H9 (cell line): ENCODE measurements around the gene PSMD1. TPM values are rescaled to one million over a fixed set of nuclear protein-coding genes. Genes with fewer than 3 reads are reported as not detected.

ENCODE experiments used
- DNase-seq: peaks from one replicate; pipeline ENCODE4 v3.0.0-alpha.2; 2017
- H2AFZ ChIP-seq: one replicate; pipeline ENCODE4 v1.6.1; 2013; ENCODE audit warnings: mild to moderate bottlenecking, low read length, control low read depth, moderate library complexity
- H2AK5ac ChIP-seq: 2 replicates; pipeline ENCODE4 v1.6.1; 2013; ENCODE audit warnings: low read length, control low read depth, mixed read lengths; ENCODE audit not compliant: insufficient read length
- H2BK120ac ChIP-seq: one replicate; pipeline ENCODE4 v1.6.1; 2013; ENCODE audit warnings: low read depth, mild to moderate bottlenecking, low read length, control low read depth, inconsistent platforms; ENCODE audit not compliant: poor library complexity, severe bottlenecking
- H2BK12ac ChIP-seq: 2 replicates; pipeline ENCODE4 v1.6.1; 2013; ENCODE audit warnings: low read length, control low read depth, mixed read lengths, low read depth; ENCODE audit not compliant: insufficient read length
- H2BK15ac ChIP-seq: 2 replicates; pipeline ENCODE4 v1.6.1; 2013; ENCODE audit warnings: low read depth, low read length, control low read depth
- H2BK20ac ChIP-seq: one replicate; pipeline ENCODE4 v1.6.1; 2013; ENCODE audit warnings: low read depth, mild to moderate bottlenecking, low read length, control low read depth, inconsistent platforms; ENCODE audit not compliant: poor library complexity, severe bottlenecking
- H2BK5ac ChIP-seq: 2 replicates; pipeline ENCODE4 v1.6.1; 2013; ENCODE audit warnings: low read length, control low read depth, mixed read lengths; ENCODE audit not compliant: insufficient read length
- H3K14ac ChIP-seq: 2 replicates; pipeline ENCODE4 v1.6.1; 2013; ENCODE audit warnings: low read length, control low read depth; ENCODE audit not compliant: insufficient read depth
- H3K18ac ChIP-seq: 2 replicates; pipeline ENCODE4 v1.6.1; 2013; ENCODE audit warnings: low read depth, mild to moderate bottlenecking, mixed read lengths, low read length, control low read depth; ENCODE audit not compliant: insufficient read length
- H3K23ac ChIP-seq: 2 replicates; pipeline ENCODE4 v1.6.1; 2013; ENCODE audit warnings: low read length, control low read depth, mixed read lengths, low read depth; ENCODE audit not compliant: insufficient read length
- H3K23me2 ChIP-seq: 2 replicates; pipeline ENCODE4 v1.6.1; 2013; ENCODE audit warnings: low read depth, mild to moderate bottlenecking, mixed read lengths, low read length, control low read depth; ENCODE audit not compliant: insufficient read length, poor library complexity, severe bottlenecking
- H3K27ac ChIP-seq: 2 replicates; pipeline ENCODE4 v1.5.1; 2013; ENCODE audit warnings: low read length, control low read depth, mixed read lengths, low read depth; ENCODE audit not compliant: insufficient read length
- H3K27me3 ChIP-seq: 2 replicates; pipeline ENCODE4 v1.6.1; 2013; ENCODE audit warnings: low read length, control low read depth, inconsistent platforms; ENCODE audit not compliant: insufficient read depth
- H3K4ac ChIP-seq: 2 replicates; pipeline ENCODE4 v1.6.1; 2013; ENCODE audit warnings: low read depth, mild to moderate bottlenecking, control low read depth, inconsistent platforms, low read length, moderate library complexity
- H3K4me1 ChIP-seq: 2 replicates; pipeline ENCODE4 v1.6.1; 2013; ENCODE audit warnings: low read length, control low read depth, inconsistent platforms; ENCODE audit not compliant: insufficient read depth
- H3K4me2 ChIP-seq: 2 replicates; pipeline ENCODE4 v1.6.1; 2013; ENCODE audit warnings: low read length, control low read depth, mixed read lengths; ENCODE audit not compliant: insufficient read length, insufficient read depth
- H3K56ac ChIP-seq: 2 replicates; pipeline ENCODE4 v1.6.1; 2013; ENCODE audit warnings: low read depth, mild to moderate bottlenecking, mixed read lengths, low read length, control low read depth; ENCODE audit not compliant: insufficient read length
- H3K79me1 ChIP-seq: 2 replicates; pipeline ENCODE4 v1.6.1; 2013; ENCODE audit warnings: low read depth, mild to moderate bottlenecking, moderate library complexity, low read length, control low read depth, inconsistent platforms; ENCODE audit not compliant: insufficient read depth, poor library complexity, severe bottlenecking
- H3K79me2 ChIP-seq: 2 replicates; pipeline ENCODE4 v1.6.1; 2013; ENCODE audit warnings: low read length, control low read depth, inconsistent platforms; ENCODE audit not compliant: insufficient read depth
- H3K9ac ChIP-seq: 2 replicates; pipeline ENCODE4 v1.6.1; 2013; ENCODE audit warnings: low read length, control low read depth, mixed read lengths; ENCODE audit not compliant: insufficient read length; ENCODE audit errors: extremely low read depth
- H3K9me3 ChIP-seq: one replicate; pipeline ENCODE4 v1.6.1; 2013; ENCODE audit warnings: low read depth, low read length, inconsistent platforms; ENCODE audit not compliant: control insufficient read depth
- H3T11ph ChIP-seq: one replicate; pipeline ENCODE4 v1.6.1; 2013; ENCODE audit warnings: mild to moderate bottlenecking, low read length, control low read depth, inconsistent platforms
- H4K20me1 ChIP-seq: one replicate; pipeline ENCODE4 v1.6.1; 2013; ENCODE audit not compliant: control insufficient read depth, insufficient read length, insufficient read depth
- H4K5ac ChIP-seq: 2 replicates; pipeline ENCODE4 v1.6.1; 2013; ENCODE audit warnings: low read depth, mild to moderate bottlenecking, mixed read lengths, low read length, control low read depth; ENCODE audit not compliant: insufficient read length
- H4K8ac ChIP-seq: replicated peaks from 2 replicates; pipeline ENCODE4 v1.6.1; 2013; ENCODE audit warnings: low read length, control low read depth, mixed read lengths, low read depth; ENCODE audit not compliant: insufficient read length
- H4K91ac ChIP-seq: 2 replicates; pipeline ENCODE4 v1.6.1; 2013; ENCODE audit warnings: low read depth, mild to moderate bottlenecking, moderate library complexity, mixed read lengths, low read length, control low read depth; ENCODE audit not compliant: insufficient read length
- H3K27ac Mint-ChIP-seq, 3 experiments: 2 replicates in 2 of 3; 3 replicates in 1 of 3; pipeline ENCODE4 v1.8.0; 2020 to 2021; ENCODE audit warnings: mixed read lengths in 3 of 3, mild to moderate bottlenecking in 1 of 3, moderate library complexity in 1 of 3
- H3K27me3 Mint-ChIP-seq: 2 replicates; pipeline ENCODE4 v1.8.0; 2021; ENCODE audit warnings: low read depth, mild to moderate bottlenecking, moderate library complexity, mixed read lengths
- H3K36me3 Mint-ChIP-seq, 3 experiments: 2 replicates in 2 of 3; 3 replicates in 1 of 3; pipeline ENCODE4 v1.8.0; 2020 to 2021; ENCODE audit warnings: low read depth in 3 of 3, mixed read lengths in 3 of 3; ENCODE audit not compliant: insufficient read depth in 1 of 3
- H3K4me1 Mint-ChIP-seq, 2 experiments: 2 replicates each; pipeline ENCODE4 v1.8.0; 2020; ENCODE audit warnings: mixed read lengths in 2 of 2
- H3K4me3 Mint-ChIP-seq, 2 experiments: 2 replicates in 1 of 2; 3 replicates in 1 of 2; pipeline ENCODE4 v1.8.0; 2020 to 2021; ENCODE audit warnings: mild to moderate bottlenecking in 2 of 2, mixed read lengths in 2 of 2, moderate library complexity in 1 of 2
- H3K9me3 Mint-ChIP-seq, 2 experiments: 2 replicates in 1 of 2; 3 replicates in 1 of 2; pipeline ENCODE4 v1.8.0; 2020; ENCODE audit warnings: mild to moderate bottlenecking in 2 of 2, mixed read lengths in 2 of 2, moderate library complexity in 1 of 2
- CTCF ChIP-seq: fragments of 200-600 bp; sonication (generic); conservative IDR thresholded peaks from 3 replicates; pipeline ENCODE4 v1.8.0; 2021; ENCODE audit warnings: antibody characterized with exemption, mild to moderate bottlenecking
- WGBS: extraction: QIAGEN DNeasy Blood & Tissue Kit; methylation state at CpG from one replicate; pipeline ENCODE4 v1.1.7; 2013; ENCODE audit warnings: missing lambda C conversion rate, low lambda C conversion rate, mixed read lengths; ENCODE audit not compliant: insufficient read length; ENCODE audit errors: extremely low coverage; 5-methylcytosine and 5-hydroxymethylcytosine counted together
- long read RNA-seq: library from polyadenylated mRNA; unstranded; transcript quantifications from one replicate; pipeline ENCODE4 v2.0.0, GENCODE V29; 2020
- total RNA-seq: library from RNA; stranded (reverse); gene quantifications from 2 replicates; pipeline ENCODE4 v1.2.1, GENCODE V29; 2021

Gene PSMD1
- 166 and 180 TPM in 2 replicates for total RNA-seq
- long read RNA-seq, transcript PSMD1-204 (21 exons, 2,506 nt): minor isoform, 6 of 2,087 reads
- long read RNA-seq, transcript PSMD1-201 (25 exons, 3,326 nt): major isoform, 65 of 2,087 reads
- long read RNA-seq, partial matches to known transcripts: 1,948 of 2,087 reads
- long read RNA-seq, other reads (novel, unspliced or antisense): 68 of 2,087 reads

- peaks cover 34% of the 10 kb centered on the region for H3K27me3 Mint-ChIP-seq
- H3K4ac ChIP-seq: no peak within 1 kb of the TSS
- H3K9ac ChIP-seq: peak within 1 kb of the TSS; percentile 80
- H3K79me1 ChIP-seq: peaks cover 2% of the 10 kb centered on the region
- H2BK120ac ChIP-seq: no peak within 1 kb of the TSS
- H3K79me2 ChIP-seq: peaks cover 31% of the 10 kb centered on the region; the same call in 1 of the 2 replicates
- H2AK5ac ChIP-seq: no peak within 1 kb of the TSS
- H2BK12ac ChIP-seq: no peak within 1 kb of the TSS
- H3T11ph ChIP-seq: no peak within 1 kb of the TSS
- peaks cover 20 to 30% of the 10 kb centered on the region in 2 experiments for H3K4me1 Mint-ChIP-seq
- H4K20me1 ChIP-seq: no peaks in the 10 kb centered on the region
- H3K9me3 Mint-ChIP-seq: no peaks in the 10 kb centered on the region; a peak in 1 of 5 replicates
- H3K27me3 ChIP-seq: peaks cover 1% of the 10 kb centered on the region; the same call in 1 of the 2 replicates
- peaks cover 5 to 7% (median 6%) of the 10 kb centered on the region in 3 experiments; a peak in 6 of 7 replicates for H3K36me3 Mint-ChIP-seq
- H3K9me3 ChIP-seq: no peaks in the 10 kb centered on the region
- no CpG with 5 or more reads among the region's 73 CpGs for WGBS
- peak within 1 kb of the TSS; percentile 99 for H3K4me2 ChIP-seq
- peaks cover 6% of the 10 kb centered on the region for H3K23me2 ChIP-seq
- H3K4me1 ChIP-seq: no peaks in the 10 kb centered on the region; the same call in 1 of the 2 replicates
- peak; percentile 93 for DNase-seq
- peak within 1 kb of the TSS; percentile 88 for H3K18ac ChIP-seq
- H2BK5ac ChIP-seq: peak within 1 kb of the TSS; percentile 31
- TF ChIP-seq CTCF: peak; percentile 94
- H3K4me3 Mint-ChIP-seq: peak within 1 kb of the TSS; percentile 91 to 96
- H3K56ac ChIP-seq: no peak within 1 kb of the TSS
- peak within 1 kb of the TSS; percentile 79 for H3K14ac ChIP-seq
- H3K27ac Mint-ChIP-seq: peak within 1 kb of the TSS; percentile 100
- H2AFZ ChIP-seq: no peak within 1 kb of the TSS
- no peak within 1 kb of the TSS for H3K27ac ChIP-seq
- H2BK20ac ChIP-seq: no peak within 1 kb of the TSS
- no peak within 1 kb of the TSS for H3K23ac ChIP-seq
- H2BK15ac ChIP-seq: no peak within 1 kb of the TSS
- H4K8ac ChIP-seq: no peak within 1 kb of the TSS
- peak within 1 kb of the TSS; percentile 65 for H4K5ac ChIP-seq
- H4K91ac ChIP-seq: no peak within 1 kb of the TSS
Observed at GRCh38 chr2:231056453-231057416, at the start of gene PSMD1. Gene PSMD1, plus strand, starts transcription at chr2:231056867. Its CDS starts 159 bp downstream, at chr2:231057026.
